Liver (tissue), 3 donors: ENCODE measurements around the gene MICU2.

Experiments used
- ATF3 ChIP-seq: IDR thresholded peaks from 2 replicates; pipeline ENCODE4 v1.6.1; 2016; ENCODE audit warnings: antibody characterized with exemption
- CTCF ChIP-seq: fragments of 150-350 bp; IDR thresholded peaks from 2 replicates; pipeline ENCODE4 v1.5.1; 2017; ENCODE audit warnings: improper control_type of control experiment, low read depth, low read length; ENCODE audit not compliant: missing input control
- EGR1 ChIP-seq, 2 donors: IDR thresholded peaks; 2 replicates each; pipeline ENCODE4 v1.6.1; 2016 to 2018; ENCODE audit warnings: antibody characterized with exemption in 2 of 2, low read depth in 2 of 2
- FOXA1 ChIP-seq: IDR thresholded peaks from 2 replicates; pipeline ENCODE4 v1.6.1; 2016; ENCODE audit warnings: antibody characterized with exemption
- GABPA ChIP-seq, 2 donors: IDR thresholded peaks in 1 of 2; conservative IDR thresholded peaks in 1 of 2; 2 replicates each; pipeline ENCODE4 v1.6.1; 2016; ENCODE audit warnings: antibody characterized with exemption in 2 of 2, mild to moderate bottlenecking in 1 of 2, moderate library complexity in 1 of 2
- HNF4G ChIP-seq: IDR thresholded peaks from 2 replicates; pipeline ENCODE4 v1.6.1; 2016; ENCODE audit warnings: antibody characterized with exemption
- JUND ChIP-seq, 2 donors: IDR thresholded peaks; 2 replicates each; pipeline ENCODE4 v1.6.1; 2016; ENCODE audit warnings: antibody characterized with exemption in 2 of 2
- MAX ChIP-seq: IDR thresholded peaks from 2 replicates; pipeline ENCODE4 v1.6.1; 2016; ENCODE audit warnings: antibody characterized with exemption
- RAD21 ChIP-seq, 2 donors: IDR thresholded peaks; 2 replicates each; pipeline ENCODE4 v1.6.1; 2016; ENCODE audit warnings: antibody characterized with exemption in 2 of 2, mild to moderate bottlenecking in 2 of 2
- REST ChIP-seq: IDR thresholded peaks from 2 replicates; pipeline ENCODE4 v1.6.1; 2016; ENCODE audit warnings: antibody characterized with exemption, mild to moderate bottlenecking
- YY1 ChIP-seq: IDR thresholded peaks from 2 replicates; pipeline ENCODE4 v1.6.1; 2016; ENCODE audit warnings: antibody characterized with exemption, mild to moderate bottlenecking
- ZBTB33 ChIP-seq: IDR thresholded peaks from 2 replicates; pipeline ENCODE4 v1.6.1; 2016; ENCODE audit warnings: antibody characterized with exemption
- donor health status: healthy.
- donor health status: healthy.

GRCh38 chr13:21476893-21477472, 127.0 kb downstream of the MICU2 start:
- peak; percentile 89 for TF ChIP-seq CTCF
- no peak for TF ChIP-seq GABPA (IDR thresholded peaks at IDR 0.05 in 1 of 2, conservative IDR thresholded peaks at IDR 0.05 in 1 of 2)
- no peak for TF ChIP-seq HNF4G
- TF ChIP-seq REST, result no peak
- no peak for TF ChIP-seq JUND (IDR thresholded peaks at IDR 0.05)
- TF ChIP-seq ZBTB33, result no peak
- TF ChIP-seq RAD21 (IDR thresholded peaks at IDR 0.05), result peak; percentile 88 to 93
- no peak for TF ChIP-seq EGR1 (IDR thresholded peaks at IDR 0.05; ENCODE audit: low read depth in 2 of 2)
- TF ChIP-seq FOXA1, result no peak
- no peak for TF ChIP-seq ATF3
- no peak for TF ChIP-seq YY1
- no peak for TF ChIP-seq MAX
